ENCODE results near the gene LENG1.
A peak's percentile ranks its signal among the peaks of the same experiment; 100 is the strongest.

LENG1 gene

DNA sequence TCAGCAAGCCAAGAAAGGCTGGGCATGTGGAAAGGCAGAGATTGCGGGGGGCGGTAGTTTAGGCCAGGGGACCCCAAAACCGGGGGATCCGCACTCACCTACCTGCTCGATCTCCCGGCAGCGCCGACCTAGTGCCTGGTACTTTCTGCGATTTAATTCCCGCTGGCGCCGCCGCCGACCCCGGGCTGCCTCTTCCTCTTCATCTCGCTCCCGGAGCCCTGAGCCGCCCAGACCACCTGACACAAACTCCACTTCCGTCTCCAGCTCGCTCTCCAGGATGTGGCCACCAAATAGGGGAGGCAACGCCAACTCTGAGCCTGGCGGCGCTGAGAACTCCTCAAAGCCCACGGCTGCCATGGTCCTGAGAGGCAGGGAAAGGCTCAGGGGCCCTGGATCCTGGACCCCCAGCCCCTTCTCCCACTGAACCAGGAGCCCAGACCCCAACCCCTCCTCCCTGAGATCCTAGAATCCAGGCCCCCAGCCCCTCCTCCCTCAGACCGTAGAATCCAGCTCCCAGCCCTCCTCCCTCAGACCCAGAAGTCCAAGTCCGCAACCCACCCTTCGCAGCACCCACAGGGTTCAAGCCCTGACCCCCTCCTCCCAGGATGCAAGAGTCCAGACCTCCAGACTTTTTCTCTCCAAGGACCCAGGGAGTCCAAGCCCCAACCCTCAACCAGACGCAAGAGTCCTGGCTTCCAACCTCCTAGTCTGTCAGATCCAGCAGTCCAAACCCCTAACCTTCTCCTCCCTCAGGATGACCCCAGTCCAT, 45.0 kb downstream of the LENG1 start:
- H3K4me3 ChIP-seq (ENCODE audit: low read length) = peak overlapping the region; percentile 78
- no peaks in the 10 kb centered on the region for H4K20me1 ChIP-seq (ENCODE audit: insufficient read depth, low read length)
- TF ChIP-seq EZH2phosphoT487 (IDR thresholded peaks at IDR 0.05; ENCODE audit: low read depth) = no peak
- TF ChIP-seq CTCF (IDR thresholded peaks at IDR 0.05; ENCODE audit: low read depth, low read length) = no peak
- H3K36me3 ChIP-seq (replicated peaks; ENCODE audit: low read depth, low read length) = peaks cover 24% of the 10 kb centered on the region
- peak overlapping the region; percentile 95; the same call in 1 of the 2 replicates for H2AFZ ChIP-seq (ENCODE audit: low read depth, low read length)
- no peaks in the 10 kb centered on the region for H3K9me3 ChIP-seq (ENCODE audit: insufficient read depth, low read length)
- H3K27ac ChIP-seq (ENCODE audit: low read length) = peak overlapping the region; percentile 75
- H3K9ac ChIP-seq (ENCODE audit: low read length) = peak overlapping the region; percentile 87
- H3K27me3 ChIP-seq (ENCODE audit: low read depth, low read length) = no peaks in the 10 kb centered on the region
- peaks cover 8% of the 10 kb centered on the region for H3K4me1 ChIP-seq (ENCODE audit: low read length)
- H3K79me2 ChIP-seq (ENCODE audit: low read length) = peaks cover 43% of the 10 kb centered on the region
- H3K4me2 ChIP-seq (ENCODE audit: low read length) = peak overlapping the region; percentile 88

DNA sequence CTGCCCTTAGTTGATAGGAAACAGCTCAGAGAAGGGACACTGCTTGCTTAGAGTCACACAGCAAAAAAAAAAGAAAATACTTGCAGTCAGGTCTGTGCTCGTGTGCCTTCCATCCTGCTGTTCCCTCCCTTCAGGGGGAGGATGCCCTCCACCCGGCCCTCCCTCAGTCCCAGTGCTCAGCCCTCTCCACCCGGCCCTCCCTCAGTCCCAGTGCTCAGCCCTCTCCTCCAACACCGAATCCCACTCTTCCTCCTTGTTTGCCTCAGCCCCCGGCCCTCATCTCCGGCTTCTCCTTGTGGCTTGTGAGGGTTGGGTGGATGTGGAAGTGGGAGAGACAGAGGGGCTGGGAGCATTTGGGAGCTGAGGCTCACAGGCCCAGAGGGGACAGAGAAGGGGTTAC, 49.9 kb downstream of the LENG1 start:
- Histone ChIP-seq H3K36me3 (replicated peaks; ENCODE audit: low read depth, low read length) (peaks cover 55% of the 10 kb centered on the region), H3K27ac (ENCODE audit: low read length) (no peak overlapping the region)

GRCh38 chr19:54108496-54108895, 51.0 kb downstream of the LENG1 start:
- Histone ChIP-seq H3K27me3 (ENCODE audit: low read depth, low read length) (no peaks in the 10 kb centered on the region), H3K4me1 (ENCODE audit: low read length) (peaks cover 1% of the 10 kb centered on the region; the same call in 1 of the 2 replicates), H4K20me1 (ENCODE audit: insufficient read depth, low read length) (no peaks in the 10 kb centered on the region), H3K79me2 (ENCODE audit: low read length) (peaks cover 25% of the 10 kb centered on the region), H3K4me3 (ENCODE audit: low read length) (no peak overlapping the region), H3K9ac (ENCODE audit: low read length) (no peak overlapping the region), H2AFZ (ENCODE audit: low read depth, low read length) (no peak overlapping the region), H3K36me3 (replicated peaks; ENCODE audit: low read depth, low read length) (peaks cover 56% of the 10 kb centered on the region), H3K9me3 (ENCODE audit: insufficient read depth, low read length) (no peaks in the 10 kb centered on the region), H3K27ac (ENCODE audit: low read length) (no peak overlapping the region), H3K4me2 (ENCODE audit: low read length) (no peak overlapping the region)
- TF ChIP-seq CTCF (IDR thresholded peaks at IDR 0.05; ENCODE audit: low read depth, low read length) (no peak), EZH2phosphoT487 (IDR thresholded peaks at IDR 0.05; ENCODE audit: low read depth) (no peak)

More for the DNA sequence above, 49.9 kb downstream of the LENG1 start:
- no peak overlapping the region for H2AFZ ChIP-seq (ENCODE audit: low read depth, low read length)
- H3K9ac ChIP-seq (ENCODE audit: low read length) = no peak overlapping the region
- H4K20me1 ChIP-seq (ENCODE audit: insufficient read depth, low read length) = no peaks in the 10 kb centered on the region
- no peaks in the 10 kb centered on the region for H3K4me1 ChIP-seq (ENCODE audit: low read length)
- TF ChIP-seq EZH2phosphoT487 (IDR thresholded peaks at IDR 0.05; ENCODE audit: low read depth) (no peak), CTCF (IDR thresholded peaks at IDR 0.05; ENCODE audit: low read depth, low read length) (no peak)
- no peaks in the 10 kb centered on the region for H3K9me3 ChIP-seq (ENCODE audit: insufficient read depth, low read length)
- H3K4me2 ChIP-seq (ENCODE audit: low read length) = no peak overlapping the region
- H3K4me3 ChIP-seq (ENCODE audit: low read length) = no peak overlapping the region
- no peaks in the 10 kb centered on the region for H3K27me3 ChIP-seq (ENCODE audit: low read depth, low read length)
- H3K79me2 ChIP-seq (ENCODE audit: low read length) = peaks cover 23% of the 10 kb centered on the region

GRCh38 chr19:54107876-54108490, 51.5 kb downstream of the LENG1 start:
- Histone ChIP-seq H3K27me3 (ENCODE audit: low read depth, low read length) (no peaks in the 10 kb centered on the region), H3K4me3 (ENCODE audit: low read length) (no peak overlapping the region), H3K9me3 (ENCODE audit: insufficient read depth, low read length) (no peaks in the 10 kb centered on the region), H3K9ac (ENCODE audit: low read length) (no peak overlapping the region), H4K20me1 (ENCODE audit: insufficient read depth, low read length) (no peaks in the 10 kb centered on the region), H3K36me3 (replicated peaks; ENCODE audit: low read depth, low read length) (peaks cover 51% of the 10 kb centered on the region), H3K4me1 (ENCODE audit: low read length) (peaks cover 3% of the 10 kb centered on the region; the same call in 1 of the 2 replicates), H3K79me2 (ENCODE audit: low read length) (peaks cover 27% of the 10 kb centered on the region), H2AFZ (ENCODE audit: low read depth, low read length) (no peak overlapping the region), H3K4me2 (ENCODE audit: low read length) (no peak overlapping the region), H3K27ac (ENCODE audit: low read length) (no peak overlapping the region)
- TF ChIP-seq CTCF (IDR thresholded peaks at IDR 0.05; ENCODE audit: low read depth, low read length) = no peak
- TF ChIP-seq EZH2phosphoT487 (IDR thresholded peaks at IDR 0.05; ENCODE audit: low read depth) = no peak

Data from OCI-LY3 (cell line).